Breast epithelium (tissue), 4 donors: ENCODE results near the gene RWDD2A. TPM values are rescaled to one million over a fixed set of nuclear protein-coding genes. Genes with fewer than 3 reads are reported as not detected.

Source experiments
- DNase-seq, 2 donors: peaks; one replicate each; pipeline ENCODE4 v3.0.0-alpha.2; 2019; ENCODE audit warnings: low spot score in 2 of 2
- H3K27ac ChIP-seq, 2 donors: fragments of 200-600 bp; sonication (generic) in 1 of 2; one replicate each; pipeline ENCODE4 v1.5.1; 2016 to 2019; ENCODE audit warnings: mild to moderate bottlenecking in 1 of 2
- H3K27me3 ChIP-seq, 2 donors: fragments of 200-600 bp; sonication (generic) in 1 of 2; one replicate each; pipeline versions ENCODE4 v1.5.1 to v1.6.0; 2017 to 2019; ENCODE audit warnings: control low read depth in 1 of 2, mild to moderate bottlenecking in 1 of 2
- H3K36me3 ChIP-seq: fragments of 200-600 bp; one replicate; pipeline ENCODE4 v1.5.1; 2019
- H3K4me1 ChIP-seq, 2 donors: fragments of 200-600 bp; sonication (generic); one replicate each; pipeline ENCODE4 v1.5.1; 2016 to 2019; ENCODE audit warnings: control low read depth in 1 of 2
- H3K4me3 ChIP-seq, 3 donors: fragments of 200-600 bp; sonication (generic); 1 replicate in 2 of 3; 2 replicates in 1 of 3; pipeline ENCODE4 v1.5.1; 2016 to 2019; ENCODE audit warnings: mild to moderate bottlenecking in 3 of 3, moderate library complexity in 2 of 3
- H3K9me3 ChIP-seq, 2 donors: fragments of 200-600 bp; sonication (generic) in 1 of 2; one replicate each; pipeline ENCODE4 v1.5.1; 2016 to 2019; ENCODE audit warnings: control low read depth in 1 of 2
- POLR2A ChIP-seq: fragments of 450-650 bp; IDR thresholded peaks from one replicate; pipeline ENCODE4 v1.6.1; 2016; ENCODE audit warnings: antibody characterized with exemption, mild to moderate bottlenecking, moderate library complexity
- POLR2AphosphoS5 ChIP-seq, 3 donors: sonication (generic); formaldehyde crosslinking; IDR thresholded peaks; one replicate each; pipeline ENCODE4 v1.6.1; 2017; ENCODE audit warnings: antibody characterized with exemption in 3 of 3
- intact Hi-C: fragments of 100-400 bp; cut with DNase I; formaldehyde crosslinking; loops from one replicate; pipeline ENCODE4 v1.15.1; 2023; ENCODE audit warnings: low total_unique reads
- total RNA-seq, 3 donors: library from RNA; depleted of rRNA; stranded (reverse); fragments of >200 nt; gene quantifications; one replicate each; pipeline ENCODE4 v1.1.0, GENCODE V29; 2016
- TF ChIP-seq, protein P1 (sequence below), 3 donors: fragments of 450-650 bp; IDR thresholded peaks; one replicate each; pipeline ENCODE4 v1.5.1; 2016 to 2017; ENCODE audit warnings: antibody characterized with exemption in 3 of 3, mild to moderate bottlenecking in 3 of 3, moderate library complexity in 3 of 3

Gene RWDD2A
- total RNA-seq, 3 donors from 2014 or later: 3.0 to 3.7 (median 3.6) TPM

DNA sequence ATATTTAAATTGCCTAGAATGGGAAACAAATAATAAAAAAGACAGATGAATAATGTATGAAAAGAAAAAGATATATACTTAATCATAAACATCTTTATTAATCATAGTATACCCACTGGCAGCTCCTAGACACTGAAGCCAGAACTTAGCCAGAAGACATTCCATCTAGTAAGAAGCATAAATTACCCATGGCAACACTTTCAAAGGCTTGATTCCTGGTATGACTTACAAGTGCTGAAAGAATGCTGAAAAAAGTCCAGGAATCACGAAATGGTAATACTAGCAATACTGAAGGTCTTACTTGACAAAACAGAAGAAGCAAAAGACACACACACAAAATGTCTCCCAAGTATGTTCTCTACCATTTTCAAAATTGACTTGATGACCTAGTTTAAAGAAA is 38.0 kb downstream of the RWDD2A start:
- no peak overlapping the region for H3K4me3 ChIP-seq
- H3K27me3 ChIP-seq: no peaks in the 10 kb centered on the region
- no peak for TF ChIP-seq POLR2A
- intact Hi-C loops: no loop called here
- no peak overlapping the region for H3K27ac ChIP-seq
- no peaks in the 10 kb centered on the region for H3K9me3 ChIP-seq
- no peaks in the 10 kb centered on the region for H3K36me3 ChIP-seq
- no peak for DNase-seq
- H3K4me1 ChIP-seq: no peaks in the 10 kb centered on the region

DNA sequence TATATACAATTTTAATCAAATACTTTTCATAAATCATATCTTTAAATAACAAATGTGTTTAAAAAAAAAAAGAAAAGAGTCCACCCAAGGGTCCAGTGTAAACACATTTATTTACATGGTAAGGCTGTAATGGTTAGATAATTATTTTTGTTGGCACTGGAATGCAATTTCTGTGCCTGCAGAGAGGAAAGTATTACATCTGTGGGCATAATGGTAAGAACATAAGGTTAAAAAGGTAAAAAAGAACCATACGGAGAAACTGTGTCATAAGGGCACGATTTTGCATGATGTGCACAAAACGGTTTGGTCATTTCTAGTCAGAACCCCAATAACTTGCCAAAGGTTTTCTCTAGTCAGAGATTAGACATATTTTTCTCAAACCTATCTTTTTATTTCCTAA is 54.3 kb downstream of the RWDD2A start:
- no peak for DNase-seq
- no peaks in the 10 kb centered on the region for H3K4me1 ChIP-seq
- no peak overlapping the region for H3K4me3 ChIP-seq
- no peak for TF ChIP-seq POLR2AphosphoS5 (IDR thresholded peaks at IDR 0.05)
- TF ChIP-seq, protein P1, sequence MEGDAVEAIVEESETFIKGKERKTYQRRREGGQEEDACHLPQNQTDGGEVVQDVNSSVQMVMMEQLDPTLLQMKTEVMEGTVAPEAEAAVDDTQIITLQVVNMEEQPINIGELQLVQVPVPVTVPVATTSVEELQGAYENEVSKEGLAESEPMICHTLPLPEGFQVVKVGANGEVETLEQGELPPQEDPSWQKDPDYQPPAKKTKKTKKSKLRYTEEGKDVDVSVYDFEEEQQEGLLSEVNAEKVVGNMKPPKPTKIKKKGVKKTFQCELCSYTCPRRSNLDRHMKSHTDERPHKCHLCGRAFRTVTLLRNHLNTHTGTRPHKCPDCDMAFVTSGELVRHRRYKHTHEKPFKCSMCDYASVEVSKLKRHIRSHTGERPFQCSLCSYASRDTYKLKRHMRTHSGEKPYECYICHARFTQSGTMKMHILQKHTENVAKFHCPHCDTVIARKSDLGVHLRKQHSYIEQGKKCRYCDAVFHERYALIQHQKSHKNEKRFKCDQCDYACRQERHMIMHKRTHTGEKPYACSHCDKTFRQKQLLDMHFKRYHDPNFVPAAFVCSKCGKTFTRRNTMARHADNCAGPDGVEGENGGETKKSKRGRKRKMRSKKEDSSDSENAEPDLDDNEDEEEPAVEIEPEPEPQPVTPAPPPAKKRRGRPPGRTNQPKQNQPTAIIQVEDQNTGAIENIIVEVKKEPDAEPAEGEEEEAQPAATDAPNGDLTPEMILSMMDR (IDR thresholded peaks at IDR 0.05): no peak
- TF ChIP-seq POLR2A: no peak
- H3K27me3 ChIP-seq: no peaks in the 10 kb centered on the region
- no peak overlapping the region for H3K27ac ChIP-seq
- no peaks in the 10 kb centered on the region for H3K9me3 ChIP-seq
- intact Hi-C loops: no loop called here
- H3K36me3 ChIP-seq: no peaks in the 10 kb centered on the region

Other genes with a start within 250 kb of the RWDD2A start
- gene UBE3D, start 127.5 kb upstream of the RWDD2A start, total RNA-seq: 10 to 100 TPM in 2 of 3 donors, 1 to 10 TPM in 1; 8.8 to 14.7 (median 13.5) TPM
- gene DOP1A, start 125.7 kb upstream of the RWDD2A start, total RNA-seq: 10 to 100 TPM; 27.5 to 93.2 (median 56.4) TPM
- 10 to 100 TPM; 21.3 to 41.0 (median 24.9) TPM for gene PGM3, start 92 bp upstream of the RWDD2A start, total RNA-seq
- 10 to 100 TPM in 1 of 3 donors, 1 to 10 TPM in 2; 5.2 to 34.6 (median 7.2) TPM for gene ME1, start 237.7 kb downstream of the RWDD2A start, total RNA-seq